Stomach (tissue), 4 donors: ENCODE data around the gene NLK.

ENCODE experiments used
- CTCF ChIP-seq, 7 experiments: fragments of 450-650 bp in 4 of 7; fragments of 200-600 bp in 3 of 7; sonication (generic) in 3 of 7; IDR thresholded peaks; one replicate each; pipeline ENCODE4 v1.5.1; 2016 to 2019; ENCODE audit warnings: antibody characterized with exemption in 7 of 7, control low read depth in 2 of 7, mild to moderate bottlenecking in 1 of 7
- POLR2A ChIP-seq, 4 donors: fragments of 450-650 bp; IDR thresholded peaks; one replicate each; pipeline ENCODE4 v1.6.1; 2016; ENCODE audit warnings: antibody characterized with exemption in 4 of 4, control low read depth in 2 of 4, mild to moderate bottlenecking in 1 of 4, moderate library complexity in 1 of 4
- POLR2AphosphoS5 ChIP-seq, 3 donors: sonication (generic); formaldehyde crosslinking; IDR thresholded peaks; one replicate each; pipeline ENCODE4 v1.6.1; 2016; ENCODE audit warnings: antibody characterized with exemption in 3 of 3

- TF ChIP-seq CTCF (IDR thresholded peaks at IDR 0.05) (no peak), POLR2AphosphoS5 (IDR thresholded peaks at IDR 0.05) (no peak), POLR2A (IDR thresholded peaks at IDR 0.05) (no peak)
Measured at GRCh38 chr17:28166478-28166877, 124.0 kb downstream of the NLK start.
